SK-N-MC (cell line): ENCODE measurements around the gene DBP.

Source experiments
- EZH2 ChIP-seq: fragments of 200-600 bp; sonication (generic); IDR thresholded peaks from one replicate; pipeline ENCODE4 v1.6.1; 2017; ENCODE audit warnings: antibody characterized with exemption
- FOXP2 ChIP-seq: optimal IDR thresholded peaks from 2 replicates; pipeline ENCODE3; 2011; ENCODE audit warnings: mild to moderate bottlenecking, moderate library complexity; ENCODE audit not compliant: insufficient read depth; ENCODE audit errors: extremely low read length, control extremely low read depth
- POLR2AphosphoS5 ChIP-seq: IDR thresholded peaks from 2 replicates; pipeline ENCODE4 v1.6.1; 2012; ENCODE audit warnings: mild to moderate bottlenecking, low read depth, low read length, borderline replicate concordance

DNA sequence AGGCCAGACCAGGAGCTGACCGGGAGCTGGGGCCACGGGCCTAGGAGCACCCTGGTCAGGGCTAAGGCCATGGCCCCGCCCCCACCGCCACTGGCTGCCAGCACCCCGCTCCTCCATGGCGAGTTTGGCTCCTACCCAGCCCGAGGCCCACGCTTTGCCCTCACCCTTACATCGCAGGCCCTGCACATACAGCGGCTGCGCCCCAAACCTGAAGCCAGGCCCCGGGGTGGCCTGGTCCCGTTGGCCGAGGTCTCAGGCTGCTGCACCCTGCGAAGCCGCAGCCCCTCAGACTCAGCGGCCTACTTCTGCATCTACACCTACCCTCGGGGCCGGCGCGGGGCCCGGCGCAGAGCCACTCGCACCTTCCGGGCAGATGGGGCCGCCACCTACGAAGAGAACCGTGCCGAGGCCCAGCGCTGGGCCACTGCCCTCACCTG is 11.3 kb downstream of the DBP start:
- TF ChIP-seq EZH2 (no peak), POLR2AphosphoS5 (no peak), FOXP2 (no peak)
